Urothelium cell line (cell line): ENCODE data around the gene PLCG2.
"Not testable (repeated sequence)": the region's sequence is repeated elsewhere in the genome, so short reads cannot be mapped to it uniquely, and the experiment has no call there.

Experiments
- DNase-seq: peaks from one replicate; pipeline ENCODE4 v3.0.0; 2011; ENCODE audit warnings: low spot score, mixed read lengths
- FAIRE-seq: peaks from 2 replicates; lab custom pipeline; 2011; peaks lifted over from hg19 to GRCh38; lab: Jason Lieb, UNC

Gene PLCG2

GRCh38 chr16:81873843-81874752 is 95.0 kb downstream of the PLCG2 start:
- FAIRE-seq (no peak), DNase-seq (peak; percentile 66)

GRCh38 chr16:81875461-81875860 is 96.4 kb downstream of the PLCG2 start:
- DNase-seq, result no peak
- FAIRE-seq, result no peak

GRCh38 chr16:81876273-81876900 is 97.3 kb downstream of the PLCG2 start:
- DNase-seq (no peak), FAIRE-seq (no peak)

GRCh38 chr16:81877490-81877889 is 98.4 kb downstream of the PLCG2 start:
- DNase-seq, FAIRE-seq: not testable (repeated sequence)

- no peak for DNase-seq
- no peak for FAIRE-seq
Measured at GRCh38 chr16:81878529-81878928, 99.4 kb downstream of the PLCG2 start.

- FAIRE-seq, result no peak
- DNase-seq, result no peak
Measured at GRCh38 chr16:81879625-81880024, 100.5 kb downstream of the PLCG2 start.

DNA sequence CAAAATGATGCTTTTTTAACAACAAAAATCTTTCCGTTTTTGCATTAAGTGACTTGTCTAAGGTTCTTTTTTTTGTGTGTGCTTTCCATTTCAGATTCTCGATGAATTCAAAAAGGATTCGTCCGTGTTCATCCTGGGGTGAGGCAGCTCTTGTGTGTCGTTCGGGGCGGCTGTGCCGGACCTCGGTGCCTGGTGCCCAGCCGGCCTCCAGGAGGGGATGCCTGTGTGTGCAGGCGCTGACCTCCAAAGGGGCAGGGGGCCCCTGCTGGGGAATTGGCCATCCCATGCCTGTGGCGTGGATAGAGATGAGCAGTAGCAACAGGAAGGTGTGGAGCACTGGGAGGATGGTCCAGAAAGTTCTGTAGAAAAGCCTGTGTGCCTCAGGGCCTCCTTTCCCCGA is 101.7 kb downstream of the PLCG2 start:
- FAIRE-seq (no peak), DNase-seq (no peak)

DNA sequence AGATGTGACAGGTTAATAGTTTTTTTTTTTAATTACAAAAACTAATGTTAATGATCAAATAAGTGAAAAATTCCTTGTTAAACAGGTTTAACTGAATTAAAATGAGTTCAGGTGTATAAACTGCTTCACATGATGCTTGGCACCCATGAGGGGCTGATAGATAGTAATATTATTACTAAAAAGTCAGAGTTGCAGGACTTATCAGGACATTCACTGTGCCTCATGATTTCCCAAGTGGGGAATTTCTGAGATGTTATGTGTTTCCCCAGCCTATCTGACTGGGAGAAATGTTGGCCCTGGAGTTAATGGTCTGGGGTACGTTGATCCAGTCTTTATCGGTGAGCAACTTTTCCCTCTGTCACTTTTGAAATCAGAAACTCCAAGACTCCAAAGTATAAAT is 102.1 kb downstream of the PLCG2 start:
- FAIRE-seq, result no peak
- DNase-seq, result no peak

- no peak for FAIRE-seq
- DNase-seq, result no peak
Measured at GRCh38 chr16:81882559-81882958, 103.5 kb downstream of the PLCG2 start.

DNA sequence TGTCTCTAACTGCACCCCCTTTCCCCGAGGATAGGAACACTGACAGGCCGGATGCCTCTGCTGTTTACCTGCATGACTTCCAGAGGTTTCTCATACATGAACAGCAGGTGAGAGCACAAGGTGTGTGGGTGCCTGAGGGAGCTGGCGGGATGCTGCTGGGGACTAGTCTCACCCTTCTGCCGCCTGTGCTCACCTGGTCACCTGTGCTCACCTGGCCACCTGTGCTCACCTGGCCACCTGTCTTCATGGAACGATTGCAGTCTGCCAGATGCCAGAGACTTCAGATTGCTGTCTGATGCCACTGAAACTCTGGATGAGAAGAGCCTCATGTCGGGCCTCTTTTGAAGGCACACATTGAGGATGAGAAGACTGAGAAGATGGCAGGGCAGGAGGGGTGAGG is 104.1 kb downstream of the PLCG2 start:
- FAIRE-seq (no peak), DNase-seq (no peak)

DNA sequence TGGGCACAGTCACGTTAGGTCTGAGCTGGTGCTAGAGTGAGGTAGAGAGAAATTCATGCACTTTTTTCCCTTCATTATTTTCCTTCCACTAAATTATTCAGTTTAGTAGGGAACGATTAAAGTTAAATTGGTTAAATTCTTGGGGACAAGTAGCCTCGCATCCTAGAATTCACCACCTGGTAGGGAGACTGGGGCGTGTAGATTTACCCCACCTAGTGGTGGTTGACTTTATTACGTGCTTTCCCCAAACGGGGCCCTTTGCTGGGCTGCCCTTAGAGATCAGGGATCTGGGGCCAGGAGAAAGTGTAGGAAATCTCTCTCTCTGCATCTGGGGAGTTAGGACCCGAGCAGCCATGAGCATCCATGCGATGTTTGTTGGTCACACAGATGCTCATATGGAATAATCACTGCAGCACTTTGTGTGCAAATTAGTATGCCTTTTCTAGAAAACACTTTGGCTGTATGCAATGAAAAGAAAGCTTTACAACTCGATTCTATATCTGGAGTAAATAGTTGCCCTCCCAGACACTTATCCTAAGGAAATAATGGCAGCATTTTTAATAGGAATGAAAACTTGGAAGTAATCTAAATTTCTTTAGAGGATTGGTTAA is 107.0 kb downstream of the PLCG2 start:
- FAIRE-seq, result no peak
- DNase-seq, result peak; percentile 70

DNA sequence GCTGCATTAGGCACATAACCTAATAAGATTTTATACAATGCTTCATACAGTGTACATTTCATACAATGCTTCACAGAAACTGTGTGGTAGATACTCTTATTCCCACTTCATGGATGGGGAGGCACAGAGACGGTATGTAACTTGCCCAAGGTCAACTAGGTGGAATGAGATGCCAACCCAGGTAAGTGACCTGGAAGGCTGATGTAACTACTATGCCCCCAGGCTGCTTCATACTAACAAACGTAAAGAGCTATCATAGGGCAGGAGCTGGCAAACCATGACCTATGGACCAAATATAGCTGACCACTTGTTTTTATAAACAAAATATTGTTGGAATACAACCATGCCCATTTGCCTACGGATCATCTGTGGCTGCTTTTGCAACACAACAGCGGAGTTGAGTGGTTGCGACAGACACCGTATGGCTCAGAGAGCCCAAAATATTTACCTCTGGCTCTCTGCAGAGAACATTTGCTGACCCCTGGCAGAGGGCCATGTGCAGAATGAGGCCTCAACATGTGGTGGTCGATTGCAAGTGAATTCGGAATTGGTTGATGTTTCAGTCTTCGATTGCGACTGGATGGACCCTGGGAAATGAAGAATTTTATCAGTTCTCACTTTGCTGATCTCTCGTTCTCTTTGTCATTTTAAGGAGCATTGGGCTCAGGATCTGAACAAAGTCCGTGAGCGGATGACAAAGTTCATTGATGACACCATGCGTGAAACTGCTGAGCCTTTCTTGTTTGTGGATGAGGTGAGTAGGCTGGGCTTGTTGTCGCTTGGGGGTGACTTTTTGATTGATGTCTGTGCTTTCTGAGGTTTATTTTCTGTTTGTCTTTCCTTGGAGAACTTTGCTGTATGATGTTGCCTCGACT is 109.7 kb downstream of the PLCG2 start:
- FAIRE-seq, result no peak
- DNase-seq, result no peak

DNA sequence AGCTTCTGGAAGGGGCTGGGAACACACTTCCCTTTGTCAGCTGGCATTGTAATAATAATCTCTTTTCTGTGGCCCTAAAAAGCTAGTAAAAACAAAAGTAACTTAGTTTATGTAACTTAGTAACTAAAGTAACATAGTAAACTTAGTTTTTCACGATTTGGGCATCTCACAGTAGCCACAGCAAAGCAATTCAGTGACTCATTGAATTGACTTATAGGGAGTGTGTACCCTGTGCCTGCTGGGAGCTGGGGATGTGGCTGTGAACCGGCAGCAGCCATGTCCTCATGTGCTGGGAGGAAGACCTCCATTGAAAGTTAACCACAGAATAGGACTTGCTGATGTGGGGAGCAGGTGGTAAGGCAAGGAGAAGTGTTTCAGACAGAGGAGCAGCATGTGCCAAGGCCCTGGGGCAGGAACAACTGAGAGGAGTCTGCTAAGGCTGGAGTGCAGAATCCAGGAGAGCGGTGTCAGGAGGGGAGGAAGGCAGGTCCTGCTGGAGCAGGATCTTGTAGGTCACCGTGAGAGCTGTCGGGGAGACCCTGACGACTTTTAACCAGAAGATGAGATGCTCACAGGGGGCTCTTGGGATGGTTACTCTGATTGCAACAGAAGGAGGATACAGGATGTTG is 112.8 kb downstream of the PLCG2 start:
- no peak for DNase-seq
- FAIRE-seq, result no peak

- no peak for FAIRE-seq
- DNase-seq, result no peak
Measured at GRCh38 chr16:81894592-81894991, 115.5 kb downstream of the PLCG2 start.

- no peak for DNase-seq
- no peak for FAIRE-seq
Measured at GRCh38 chr16:81896902-81897301, 117.8 kb downstream of the PLCG2 start.

GRCh38 chr16:81899601-81900000 is 120.5 kb downstream of the PLCG2 start:
- FAIRE-seq, result no peak
- no peak for DNase-seq

DNA sequence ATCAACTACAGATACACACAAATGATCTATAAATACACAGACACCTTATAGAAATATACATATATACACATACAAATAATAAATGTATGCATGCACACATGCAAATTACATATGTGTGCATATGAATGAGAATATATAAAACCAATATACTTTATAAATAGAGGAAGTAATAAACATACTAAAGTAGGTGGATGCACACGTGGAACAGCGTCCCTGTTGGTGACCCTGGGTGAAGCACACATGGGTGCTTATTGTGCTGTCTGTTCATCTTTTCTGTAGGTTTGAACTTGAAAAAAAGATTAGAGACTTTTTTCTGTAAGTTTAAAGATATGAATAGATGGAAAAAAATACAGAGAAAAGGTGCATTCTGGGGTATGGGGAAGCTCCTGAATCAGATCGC is 120.9 kb downstream of the PLCG2 start:
- DNase-seq (no peak), FAIRE-seq (no peak)

DNA sequence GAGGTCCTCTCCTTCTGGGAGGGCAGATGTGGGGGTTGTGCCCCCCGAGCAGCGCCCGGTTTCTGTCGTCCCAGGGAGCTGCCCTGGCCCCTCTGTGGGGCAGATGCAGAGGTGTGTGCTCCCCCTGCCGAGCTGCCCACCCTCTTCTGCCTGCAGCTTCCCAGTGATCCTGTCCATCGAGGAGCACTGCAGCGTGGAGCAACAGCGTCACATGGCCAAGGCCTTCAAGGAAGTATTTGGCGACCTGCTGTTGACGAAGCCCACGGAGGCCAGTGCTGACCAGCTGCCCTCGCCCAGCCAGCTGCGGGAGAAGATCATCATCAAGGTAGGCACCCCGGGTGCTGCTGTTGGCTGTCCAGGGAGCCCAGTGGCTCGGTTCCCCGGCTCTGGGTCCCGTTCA is 121.4 kb downstream of the PLCG2 start:
- DNase-seq (no peak), FAIRE-seq (no peak)

- no peak for DNase-seq
- no peak for FAIRE-seq
Measured at GRCh38 chr16:81901484-81901883, 122.4 kb downstream of the PLCG2 start.

DNA sequence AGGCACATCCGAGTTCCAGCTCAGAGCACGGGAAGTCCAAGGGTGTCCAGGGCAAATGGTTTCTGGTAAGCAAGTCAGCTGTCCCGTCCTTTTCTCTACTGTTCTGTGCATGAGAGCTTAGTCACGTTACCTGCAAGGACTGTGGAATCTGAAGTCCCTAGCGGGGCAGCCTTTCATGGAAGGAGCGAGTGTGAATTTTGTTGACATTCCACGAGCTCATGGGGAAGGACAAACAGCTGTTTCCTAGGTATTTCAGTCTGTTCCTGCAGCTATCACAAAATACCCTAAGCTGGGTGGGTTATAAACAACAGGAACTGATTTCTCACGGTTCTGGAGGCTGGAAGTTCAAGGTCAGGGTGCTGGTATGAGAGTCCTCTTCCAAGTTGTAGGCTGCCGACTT is 122.9 kb downstream of the PLCG2 start:
- DNase-seq (peak; percentile 19), FAIRE-seq (no peak)
